Thymus (tissue), 11 donors: ENCODE measurements around the gene AMIGO1. TPM values are rescaled to one million over a fixed set of nuclear protein-coding genes. Genes with fewer than 3 reads are reported as not detected.

Experiments
- DNase-seq, 9 donors: peaks; one replicate each; pipeline ENCODE4 v3.0.0-alpha.2; 2013; ENCODE audit warnings: low spot score in 9 of 9, low read depth in 6 of 9, missing footprints in 1 of 9
- H3K27ac ChIP-seq, 2 donors: one replicate each; pipeline ENCODE4 v1.5.1; 2013; ENCODE audit warnings: control low read depth in 1 of 2, low read depth in 1 of 2, low read length in 1 of 2, mild to moderate bottlenecking in 1 of 2, moderate library complexity in 1 of 2
- H3K27me3 ChIP-seq, 2 donors: one replicate each; pipeline ENCODE4 v1.5.1; 2013; ENCODE audit warnings: low read length in 1 of 2; ENCODE audit not compliant: control insufficient read depth in 2 of 2, insufficient read depth in 1 of 2
- H3K36me3 ChIP-seq, 2 donors: one replicate each; pipeline ENCODE4 v1.5.1; 2013; ENCODE audit warnings: low read length in 1 of 2, mild to moderate bottlenecking in 1 of 2, moderate library complexity in 1 of 2; ENCODE audit not compliant: control insufficient read depth in 2 of 2, insufficient read depth in 2 of 2
- H3K4me1 ChIP-seq, 2 donors: one replicate each; pipeline ENCODE4 v1.5.1; 2013; ENCODE audit warnings: low read length in 2 of 2; ENCODE audit not compliant: control insufficient read depth in 2 of 2, insufficient read depth in 2 of 2
- H3K4me3 ChIP-seq, 2 donors: one replicate each; pipeline ENCODE4 v1.5.1; 2013; ENCODE audit warnings: low read length in 2 of 2, control low read depth in 1 of 2, mild to moderate bottlenecking in 1 of 2
- H3K9me3 ChIP-seq, 2 donors: one replicate each; pipeline ENCODE4 v1.5.1; 2013; ENCODE audit warnings: low read length in 1 of 2, mild to moderate bottlenecking in 1 of 2; ENCODE audit not compliant: control insufficient read depth in 2 of 2, insufficient read depth in 1 of 2
- WGBS: extraction: QIAGEN DNeasy Blood & Tissue Kit; methylation state at CpG from one replicate; pipeline ENCODE4 v1.1.7; 2013; 5-methylcytosine and 5-hydroxymethylcytosine counted together
- polyA plus RNA-seq: library from polyadenylated mRNA; stranded (reverse); fragments of 200-250 nt; gene quantifications from one replicate; pipeline ENCODE4 v1.2.3, GENCODE V29; 2013
- total RNA-seq: library from RNA; stranded (reverse); fragments of 120-200 nt; gene quantifications from one replicate; pipeline ENCODE4 v1.2.4, GENCODE V29; 2013
- donor health status: healthy.

AMIGO1 gene
- total and polyA plus RNA-seq, 2 donors = 2.3 to 2.5 TPM

GRCh38 chr1:109491372-109491771 is 18.2 kb downstream of the AMIGO1 start:
- Histone ChIP-seq H3K27me3 (no peaks in the 10 kb centered on the region), H3K9me3 (no peaks in the 10 kb centered on the region), H3K36me3 (peaks cover 51 to 59% of the 10 kb centered on the region in 2 donors), H3K4me1 (peaks cover 7 to 25% of the 10 kb centered on the region in 2 donors), H3K27ac (no peak overlapping the region), H3K4me3 (no peak overlapping the region)
- no peak for DNase-seq
- WGBS = 96% methylated on average over 8 of the region's 8 CpGs

- Histone ChIP-seq H3K9me3 (no peaks in the 10 kb centered on the region), H3K4me3 (no peak overlapping the region), H3K4me1 (peaks cover 7 to 25% of the 10 kb centered on the region in 2 donors), H3K27ac (no peak overlapping the region), H3K36me3 (peaks cover 51 to 59% of the 10 kb centered on the region in 2 donors), H3K27me3 (no peaks in the 10 kb centered on the region)
- WGBS = 96% methylated on average over 11 of the region's 11 CpGs
- no peak for DNase-seq
Measured at GRCh38 chr1:109490934-109491302, 18.6 kb downstream of the AMIGO1 start.

GRCh38 chr1:109490029-109490933 is 19.2 kb downstream of the AMIGO1 start:
- WGBS = 96% methylated on average over 11 of the region's 11 CpGs
- no peak overlapping the region for H3K4me3 ChIP-seq
- H3K27ac ChIP-seq = no peak overlapping the region
- peak in 5 of 9 donors; percentile 55 to 83 (median 66) for DNase-seq
- peaks cover 7 to 25% of the 10 kb centered on the region in 2 donors for H3K4me1 ChIP-seq
- H3K9me3 ChIP-seq = no peaks in the 10 kb centered on the region
- no peaks in the 10 kb centered on the region for H3K27me3 ChIP-seq
- peaks cover 45 to 56% of the 10 kb centered on the region in 2 donors for H3K36me3 ChIP-seq

- DNase-seq = no peak
- Histone ChIP-seq H3K36me3 (peaks cover 45 to 56% of the 10 kb centered on the region in 2 donors), H3K27me3 (no peaks in the 10 kb centered on the region), H3K9me3 (no peaks in the 10 kb centered on the region), H3K4me3 (no peak overlapping the region), H3K4me1 (peaks cover 8 to 24% of the 10 kb centered on the region in 2 donors), H3K27ac (no peak overlapping the region)
- WGBS = 95% methylated on average over 12 of the region's 12 CpGs
Measured at GRCh38 chr1:109488696-109489095, 20.8 kb downstream of the AMIGO1 start.

- no peak overlapping the region for H3K4me3 ChIP-seq
Measured at GRCh38 chr1:109488201-109488600, 21.3 kb downstream of the AMIGO1 start.

GRCh38 chr1:109487261-109487660 is 22.3 kb downstream of the AMIGO1 start:
- DNase-seq = no peak
- Histone ChIP-seq H3K27me3 (peaks cover 0 to 10% of the 10 kb centered on the region in 2 donors), H3K9me3 (no peaks in the 10 kb centered on the region), H3K36me3 (peaks cover 45 to 55% of the 10 kb centered on the region in 2 donors), H3K27ac (no peak overlapping the region), H3K4me3 (no peak overlapping the region), H3K4me1 (peaks cover 5 to 25% of the 10 kb centered on the region in 2 donors)
- 94% methylated on average over 5 of the region's 5 CpGs for WGBS

More at GRCh38 chr1:109488201-109488600, 21.3 kb downstream of the AMIGO1 start:
- no peaks in the 10 kb centered on the region for H3K9me3 ChIP-seq
- no peak for DNase-seq
- H3K36me3 ChIP-seq = peaks cover 45 to 56% of the 10 kb centered on the region in 2 donors
- no peak overlapping the region for H3K27ac ChIP-seq
- 96% methylated on average over 5 of the region's 5 CpGs for WGBS
- H3K4me1 ChIP-seq = peaks cover 5 to 22% of the 10 kb centered on the region in 2 donors
- peaks cover 0 to 2% of the 10 kb centered on the region in 2 donors for H3K27me3 ChIP-seq

- Histone ChIP-seq H3K27ac (no peak overlapping the region), H3K9me3 (no peaks in the 10 kb centered on the region), H3K4me3 (peak overlapping the region in 1 of 2 donors; percentile 51), H3K36me3 (peaks cover 34% of the 10 kb centered on the region in 2 donors), H3K27me3 (peaks cover 0 to 32% of the 10 kb centered on the region in 2 donors), H3K4me1 (peaks cover 5 to 21% of the 10 kb centered on the region in 2 donors)
- no peak for DNase-seq
- 68% methylated on average over 3 of the region's 3 CpGs for WGBS
Measured at GRCh38 chr1:109485001-109485400, 24.5 kb downstream of the AMIGO1 start.

GRCh38 chr1:109484519-109484975 is 25.0 kb downstream of the AMIGO1 start:
- Histone ChIP-seq H3K36me3 (peaks cover 29 to 30% of the 10 kb centered on the region in 2 donors), H3K9me3 (peaks cover 0 to 3% of the 10 kb centered on the region in 2 donors), H3K27me3 (peaks cover 0 to 37% of the 10 kb centered on the region in 2 donors), H3K4me1 (peaks cover 5 to 21% of the 10 kb centered on the region in 2 donors), H3K27ac (peak overlapping the region in 1 of 2 donors; percentile 28), H3K4me3 (peak overlapping the region; percentile 51 to 75)
- WGBS = 46% methylated on average over 15 of the region's 15 CpGs
- DNase-seq = no peak
